Measurements from ENCODE around the gene SLC41A1.

- no peak for TF ChIP-seq POLR2AphosphoS5 (IDR thresholded peaks at IDR 0.05; ENCODE audit: borderline replicate concordance, low read depth, low read length)
- TF ChIP-seq EZH2 (IDR thresholded peaks at IDR 0.05) = no peak
These were observed 5.0 kb upstream of the SLC41A1 start for GRCh38 chr1:205817988-205818387.

Measured in SK-N-MC (cell line).